ENCODE measurements around the gene CFAP299.

DNA sequence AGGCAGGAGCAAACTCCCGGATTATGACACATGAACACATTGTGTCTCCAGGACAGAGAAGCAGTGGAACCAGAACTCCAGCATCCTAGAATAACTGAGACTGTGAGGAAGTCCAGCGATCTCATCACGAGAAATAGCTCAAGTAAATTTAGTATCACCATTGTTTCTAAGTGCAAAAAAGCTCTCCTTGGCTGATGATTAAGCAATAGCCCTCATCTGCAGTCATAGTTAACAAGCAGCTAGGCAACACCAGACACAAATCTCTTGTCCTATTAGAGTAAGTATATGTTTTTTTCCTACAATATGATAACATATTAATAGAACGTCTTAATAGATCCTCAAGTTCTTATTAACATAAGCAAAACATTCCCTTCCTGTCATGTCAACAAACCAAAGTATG, 2.4 kb upstream of the CFAP299 start:
- no peak for TF ChIP-seq YY1 (IDR thresholded peaks at IDR 0.05; ENCODE audit: insufficient read depth, insufficient read length)
- no peak for TF ChIP-seq SUZ12 (IDR thresholded peaks at IDR 0.05; ENCODE audit: extremely low read depth, insufficient read depth, insufficient read length)
